ENCODE results near the gene SLC4A5. TPM values are rescaled to one million over a fixed set of nuclear protein-coding genes. Genes with fewer than 3 reads are reported as not detected.

The SLC4A5 gene
- total RNA-seq, 1 experiment from 2014 or later = 1.8 TPM

GRCh38 chr2:74252036-74252435, 91.2 kb downstream of the SLC4A5 start:
- H3K27me3 Mint-ChIP-seq (ENCODE audit: low read depth) = peaks cover 7% of the 10 kb centered on the region; the same call in 1 of the 2 replicates
- no peaks in the 10 kb centered on the region for H3K9me3 Mint-ChIP-seq
- no peak for ATAC-seq
- ChIA-PET CTCF (interaction anchor here (0.8 to 3.0 kb wide), 2 partner anchors 8 to 83 kb away, joined by 4 to 36 read pairs; no protein-coding TSS in a partner anchor), POLR2A (no interaction called here)
- H3K4me3 Mint-ChIP-seq = no peak overlapping the region
- DNase-seq (ENCODE audit: low spot score) = no peak
- H3K4me1 Mint-ChIP-seq = no peaks in the 10 kb centered on the region
- no peaks in the 10 kb centered on the region for H3K36me3 Mint-ChIP-seq
- no peak for TF ChIP-seq CTCF (IDR thresholded peaks at IDR 0.05)
- no peak for TF ChIP-seq CREM (CRISPR knock-in tag; IDR thresholded peaks at IDR 0.05)
- TF ChIP-seq ZBTB21 (CRISPR knock-in tag; IDR thresholded peaks at IDR 0.05; ENCODE audit: borderline replicate concordance) = no peak
- TF ChIP-seq E2F4 (CRISPR knock-in tag; IDR thresholded peaks at IDR 0.05; ENCODE audit: borderline replicate concordance, low read depth) = no peak
- H3K27ac Mint-ChIP-seq = no peak overlapping the region

- peak; percentile 55 for TF ChIP-seq CTCF (IDR thresholded peaks at IDR 0.05)
- TF ChIP-seq TCF7 (CRISPR knock-in tag; IDR thresholded peaks at IDR 0.05; ENCODE audit: low read depth) = no peak
- no peak overlapping the region for H3K4me3 Mint-ChIP-seq
- H3K27ac Mint-ChIP-seq = no peak overlapping the region
- CTCF ChIA-PET = interaction anchor here (0.6 to 3.0 kb wide), 27 partner anchors 8 to 570 kb away, joined by 3 to 36 read pairs (median 4); partner anchors contain the start of gene RTKN
- H3K4me1 Mint-ChIP-seq = no peaks in the 10 kb centered on the region
- ATAC-seq (peak; percentile 85), DNase-seq (ENCODE audit: low spot score) (peak; percentile 52)
- POLR2A ChIA-PET = interaction anchor here (0.5 to 1.0 kb wide), 2 partner anchors 222 to 412 kb away, joined by 3 read pairs; partner anchors contain the start of gene MRPL53
- H3K9me3 Mint-ChIP-seq = no peaks in the 10 kb centered on the region
- peaks cover 7% of the 10 kb centered on the region; the same call in 1 of the 2 replicates for H3K27me3 Mint-ChIP-seq (ENCODE audit: low read depth)
- no peaks in the 10 kb centered on the region for H3K36me3 Mint-ChIP-seq
These were observed 93.0 kb downstream of the SLC4A5 start for GRCh38 chr2:74250189-74250631.

- Mint-ChIP-seq H3K36me3 (no peaks in the 10 kb centered on the region), H3K4me1 (no peaks in the 10 kb centered on the region), H3K27me3 (ENCODE audit: low read depth) (peaks cover 7% of the 10 kb centered on the region; the same call in 1 of the 2 replicates), H3K27ac (no peak overlapping the region), H3K4me3 (no peak overlapping the region), H3K9me3 (no peaks in the 10 kb centered on the region)
- ChIA-PET POLR2A (interaction anchor here (1.0 kb wide), 1 partner anchor 223 kb away, joined by 3 read pairs; the partner anchor contains the start of gene MRPL53), CTCF (interaction anchor here (0.6 to 3.0 kb wide), 27 partner anchors 7 to 569 kb away, joined by 3 to 36 read pairs (median 4); partner anchors contain the start of gene RTKN)
- DNase-seq (ENCODE audit: low spot score) (no peak), ATAC-seq (no peak)
- no peak for TF ChIP-seq ZNF281 (CRISPR knock-in tag; IDR thresholded peaks at IDR 0.05)
- TF ChIP-seq ZNF138 (CRISPR knock-in tag; conservative IDR thresholded peaks at IDR 0.05) = no peak
- no peak for TF ChIP-seq ZBTB43 (CRISPR knock-in tag; IDR thresholded peaks at IDR 0.05)
- TF ChIP-seq ZNF396 (CRISPR knock-in tag; IDR thresholded peaks at IDR 0.05; ENCODE audit: borderline replicate concordance) = no peak
- TF ChIP-seq ZBTB21 (CRISPR knock-in tag; IDR thresholded peaks at IDR 0.05; ENCODE audit: borderline replicate concordance) = no peak
- no peak for TF ChIP-seq ZNF317 (CRISPR knock-in tag; IDR thresholded peaks at IDR 0.05; ENCODE audit: borderline replicate concordance, low read depth)
- TF ChIP-seq, protein P1, sequence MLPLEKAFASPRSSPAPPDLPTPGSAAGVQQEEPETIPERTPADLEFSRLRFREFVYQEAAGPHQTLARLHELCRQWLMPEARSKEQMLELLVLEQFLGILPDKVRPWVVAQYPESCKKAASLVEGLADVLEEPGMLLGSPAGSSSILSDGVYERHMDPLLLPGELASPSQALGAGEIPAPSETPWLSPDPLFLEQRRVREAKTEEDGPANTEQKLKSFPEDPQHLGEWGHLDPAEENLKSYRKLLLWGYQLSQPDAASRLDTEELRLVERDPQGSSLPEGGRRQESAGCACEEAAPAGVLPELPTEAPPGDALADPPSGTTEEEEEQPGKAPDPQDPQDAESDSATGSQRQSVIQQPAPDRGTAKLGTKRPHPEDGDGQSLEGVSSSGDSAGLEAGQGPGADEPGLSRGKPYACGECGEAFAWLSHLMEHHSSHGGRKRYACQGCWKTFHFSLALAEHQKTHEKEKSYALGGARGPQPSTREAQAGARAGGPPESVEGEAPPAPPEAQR (CRISPR knock-in tag; IDR thresholded peaks at IDR 0.05) = no peak
- TF ChIP-seq, protein P2, sequence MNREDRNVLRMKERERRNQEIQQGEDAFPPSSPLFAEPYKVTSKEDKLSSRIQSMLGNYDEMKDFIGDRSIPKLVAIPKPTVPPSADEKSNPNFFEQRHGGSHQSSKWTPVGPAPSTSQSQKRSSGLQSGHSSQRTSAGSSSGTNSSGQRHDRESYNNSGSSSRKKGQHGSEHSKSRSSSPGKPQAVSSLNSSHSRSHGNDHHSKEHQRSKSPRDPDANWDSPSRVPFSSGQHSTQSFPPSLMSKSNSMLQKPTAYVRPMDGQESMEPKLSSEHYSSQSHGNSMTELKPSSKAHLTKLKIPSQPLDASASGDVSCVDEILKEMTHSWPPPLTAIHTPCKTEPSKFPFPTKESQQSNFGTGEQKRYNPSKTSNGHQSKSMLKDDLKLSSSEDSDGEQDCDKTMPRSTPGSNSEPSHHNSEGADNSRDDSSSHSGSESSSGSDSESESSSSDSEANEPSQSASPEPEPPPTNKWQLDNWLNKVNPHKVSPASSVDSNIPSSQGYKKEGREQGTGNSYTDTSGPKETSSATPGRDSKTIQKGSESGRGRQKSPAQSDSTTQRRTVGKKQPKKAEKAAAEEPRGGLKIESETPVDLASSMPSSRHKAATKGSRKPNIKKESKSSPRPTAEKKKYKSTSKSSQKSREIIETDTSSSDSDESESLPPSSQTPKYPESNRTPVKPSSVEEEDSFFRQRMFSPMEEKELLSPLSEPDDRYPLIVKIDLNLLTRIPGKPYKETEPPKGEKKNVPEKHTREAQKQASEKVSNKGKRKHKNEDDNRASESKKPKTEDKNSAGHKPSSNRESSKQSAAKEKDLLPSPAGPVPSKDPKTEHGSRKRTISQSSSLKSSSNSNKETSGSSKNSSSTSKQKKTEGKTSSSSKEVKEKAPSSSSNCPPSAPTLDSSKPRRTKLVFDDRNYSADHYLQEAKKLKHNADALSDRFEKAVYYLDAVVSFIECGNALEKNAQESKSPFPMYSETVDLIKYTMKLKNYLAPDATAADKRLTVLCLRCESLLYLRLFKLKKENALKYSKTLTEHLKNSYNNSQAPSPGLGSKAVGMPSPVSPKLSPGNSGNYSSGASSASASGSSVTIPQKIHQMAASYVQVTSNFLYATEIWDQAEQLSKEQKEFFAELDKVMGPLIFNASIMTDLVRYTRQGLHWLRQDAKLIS (CRISPR knock-in tag; IDR thresholded peaks at IDR 0.05; ENCODE audit: borderline replicate concordance) = no peak
- TF ChIP-seq FOXK1 (CRISPR knock-in tag; IDR thresholded peaks at IDR 0.05) = no peak
These were observed 93.7 kb downstream of the SLC4A5 start for GRCh38 chr2:74249406-74250122.
